ENCODE measurements around the gene BBIP1. TPM values are rescaled to one million over a fixed set of nuclear protein-coding genes. Genes with fewer than 3 reads are reported as not detected.

BBIP1 gene
- total and polyA plus RNA-seq, 2 experiments from 2014 or later: 14.8 to 56.5 TPM

GRCh38 chr10:110931769-110932381 lies 12.9 kb upstream of the BBIP1 start (continued):
- no peak for TF ChIP-seq ZNF462 (CRISPR knock-in tag; IDR thresholded peaks at IDR 0.05)
- no peak for TF ChIP-seq ZNF114 (CRISPR knock-in tag; IDR thresholded peaks at IDR 0.05)
- TF ChIP-seq JUNB (IDR thresholded peaks at IDR 0.05; ENCODE audit: unreplicated experiment): no peak
- no peak for TF ChIP-seq ETS1 (IDR thresholded peaks at IDR 0.05)
- no peak for TF ChIP-seq CTCF (conservative IDR thresholded peaks at IDR 0.05; ENCODE audit: low read depth in 2 of 2)
- no peak for TF ChIP-seq ZNF331 (CRISPR knock-in tag; IDR thresholded peaks at IDR 0.05; ENCODE audit: low read depth)
- no peak for TF ChIP-seq POLR2AphosphoS5 (IDR thresholded peaks at IDR 0.05; ENCODE audit: low read depth)

All from GM23338 (cell line).